GM12874 (cell line): Measurements from ENCODE around the gene CTDSPL2.

Source experiments
- CTCF ChIP-seq: IDR thresholded peaks from 2 replicates; pipeline ENCODE4 v1.5.1; 2011; ENCODE audit warnings: low read depth, mild to moderate bottlenecking, control low read depth, low read length, moderate library complexity; ENCODE audit not compliant: insufficient read depth

CTDSPL2 gene

GRCh38 chr15:44535523-44536301 is 108.3 kb downstream of the CTDSPL2 start:
- no peak for TF ChIP-seq CTCF

DNA sequence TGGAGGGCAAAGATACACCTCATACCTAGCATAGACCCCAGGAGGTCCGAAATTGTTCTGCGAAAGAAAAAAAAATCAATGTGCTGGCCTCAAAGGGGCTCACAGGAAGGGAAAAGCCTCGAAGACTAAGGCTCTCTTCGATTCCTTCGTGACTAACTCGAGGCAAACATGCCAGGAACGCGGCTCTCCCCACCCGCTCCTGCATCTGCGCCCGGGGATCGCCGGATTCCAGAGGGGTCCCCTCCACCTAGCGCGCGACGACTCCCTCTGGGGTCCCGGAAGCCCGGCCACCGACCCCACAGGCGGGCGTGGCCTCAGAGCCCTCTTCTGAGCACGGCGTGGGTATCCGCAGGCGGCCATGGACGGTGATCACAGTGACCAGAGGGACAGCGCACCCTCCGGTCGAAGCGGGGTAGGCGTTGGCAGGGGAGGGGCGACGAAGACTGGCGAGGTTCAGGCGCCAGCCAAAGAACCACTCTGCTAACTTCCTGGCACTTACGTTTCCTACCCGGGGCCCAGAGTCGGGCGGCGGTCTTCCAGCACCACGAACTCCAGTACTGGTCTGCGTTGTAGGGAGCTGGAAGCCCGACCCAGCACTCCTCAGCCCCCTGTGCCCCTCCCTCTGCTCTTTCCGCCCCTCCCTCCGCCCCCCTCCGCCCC is 109.0 kb downstream of the CTDSPL2 start:
- peak; percentile 48 for TF ChIP-seq CTCF

DNA sequence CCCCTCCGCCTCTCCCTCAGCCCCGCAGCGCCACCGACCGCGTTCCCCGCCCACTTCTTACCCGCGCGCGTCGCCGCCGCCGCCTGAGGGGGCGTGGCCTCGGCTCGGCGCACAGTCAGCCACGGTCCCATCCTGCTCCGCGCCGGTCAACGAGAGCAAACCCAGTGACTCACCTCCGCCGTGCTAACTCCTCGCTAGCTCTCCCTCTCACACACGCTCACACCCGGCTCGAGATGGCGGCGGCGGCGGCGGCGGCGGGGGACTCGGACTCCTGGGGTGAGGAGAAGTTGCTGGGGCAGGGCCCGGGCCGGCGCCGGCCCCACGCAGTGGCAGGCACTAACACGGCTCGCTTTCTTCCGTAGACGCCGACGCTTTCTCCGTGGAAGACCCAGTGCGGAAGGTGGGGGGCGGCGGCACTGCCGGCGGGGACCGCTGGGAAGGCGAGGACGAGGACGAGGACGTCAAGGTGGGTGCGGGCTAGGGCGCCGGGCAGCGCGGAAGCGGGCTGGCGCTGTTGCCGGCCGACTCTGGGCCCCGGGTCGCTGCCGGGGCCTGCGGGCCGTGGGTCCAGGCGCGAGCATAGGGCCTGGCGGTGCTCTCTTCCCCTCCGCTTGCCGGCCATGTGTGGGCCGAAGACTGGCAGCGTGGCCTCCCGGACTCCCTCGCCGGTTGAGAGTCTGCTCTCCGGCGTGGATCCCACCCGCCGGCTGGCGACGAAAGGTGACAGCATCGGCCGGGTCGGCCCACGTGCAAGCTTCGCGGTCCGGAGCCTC is 109.7 kb downstream of the CTDSPL2 start, which contains the start of gene EIF3J:
TSS of gene EIF3J (plus strand) at position 186 of the 773 bp plus-strand sequence. CDS start at position 234, 48 bp downstream.
- no peak for TF ChIP-seq CTCF

DNA sequence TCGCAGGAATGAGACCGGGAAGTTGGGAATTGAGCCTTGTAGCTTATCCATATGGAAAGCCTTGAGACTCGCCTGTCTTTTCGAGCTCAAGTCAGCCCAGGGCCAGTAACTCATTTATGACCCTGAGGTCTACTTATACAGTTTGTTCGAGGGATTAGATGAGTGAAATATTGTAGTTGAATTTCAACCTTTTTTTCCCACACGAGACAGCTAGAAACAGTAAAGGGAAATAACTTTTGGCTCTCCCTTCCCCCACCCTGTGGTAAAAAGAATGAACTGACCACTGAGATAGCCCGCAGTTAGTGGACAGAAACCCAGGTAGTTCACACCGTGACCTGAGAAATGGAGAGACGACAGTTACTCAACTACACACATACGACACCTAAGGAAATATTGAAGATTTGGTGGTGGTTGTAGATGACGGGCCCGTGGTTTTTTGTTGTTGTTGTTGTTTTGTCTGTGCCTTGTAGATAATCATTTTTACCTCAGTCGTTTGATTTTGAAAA is 110.4 kb downstream of the CTDSPL2 start:
- TF ChIP-seq CTCF = no peak

DNA sequence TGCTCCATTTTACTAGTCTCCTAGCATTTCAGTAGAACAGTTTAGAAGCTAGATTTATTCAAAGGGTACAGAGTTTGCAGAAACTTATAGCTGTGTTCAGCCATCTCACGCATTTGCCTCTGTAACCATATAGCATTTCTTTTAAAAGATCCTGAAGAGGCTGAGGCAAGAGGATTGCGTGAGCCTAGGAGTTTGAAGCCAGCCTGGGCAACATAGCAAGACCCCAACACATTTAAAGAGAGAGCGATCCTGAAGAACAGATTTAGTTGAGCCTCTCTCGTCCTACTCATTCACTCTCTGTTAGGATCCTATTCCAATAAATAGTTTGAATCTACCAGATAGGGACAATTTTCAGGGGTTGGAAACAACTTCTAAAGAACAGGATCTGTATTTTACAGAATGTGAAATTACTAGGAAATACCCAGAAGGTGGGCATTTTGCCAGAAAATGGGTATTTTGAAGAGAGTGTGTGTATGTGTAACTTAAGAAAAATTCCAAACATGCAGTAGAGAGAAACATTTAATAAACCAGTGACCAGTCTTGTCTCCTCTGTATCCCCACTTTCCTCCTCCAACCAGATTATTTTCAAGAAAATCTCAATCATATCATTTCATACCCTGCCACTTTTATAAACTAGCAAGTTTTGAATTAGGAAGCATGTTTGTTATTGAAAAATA is 114.0 kb downstream of the CTDSPL2 start:
- TF ChIP-seq CTCF = no peak

GRCh38 chr15:44542596-44542995 is 115.2 kb downstream of the CTDSPL2 start:
- TF ChIP-seq CTCF = no peak
